Measurements from ENCODE around the gene MATCAP1.

- TF ChIP-seq POLR2A (IDR thresholded peaks at IDR 0.05): no peak
- TF ChIP-seq CTCF (IDR thresholded peaks at IDR 0.05): no peak
- no peak for TF ChIP-seq EP300 (IDR thresholded peaks at IDR 0.05)
These were observed 20.3 kb upstream of the MATCAP1 start for GRCh38 chr16:67204076-67204475.
